Smooth muscle cell (in vitro differentiated cells): ENCODE results near the gene NCKAP5. TPM values are rescaled to one million over a fixed set of nuclear protein-coding genes. Genes with fewer than 3 reads are reported as not detected.
A peak's percentile ranks its signal among the peaks of the same experiment; 100 is the strongest.

Source experiments
- DNase-seq: peaks from one replicate; lab custom pipeline; 2025; ENCODE audit not compliant: unreplicated experiment; lab: John Stamatoyannopoulos, UW
- H2AFZ ChIP-seq: fragments of 200-600 bp; sonication (generic); 2 replicates; pipeline ENCODE4 v1.6.0; 2016; ENCODE audit warnings: antibody characterized with exemption, low read depth, mild to moderate bottlenecking
- H3F3A ChIP-seq: fragments of 200-600 bp; sonication (generic); 2 replicates; pipeline ENCODE4 v1.6.0; 2017; ENCODE audit warnings: antibody characterized with exemption, low read depth
- H3K27ac ChIP-seq: fragments of 200-600 bp; sonication (generic); 2 replicates; pipeline ENCODE4 v1.5.1; 2016; ENCODE audit warnings: low read depth, mild to moderate bottlenecking
- H3K27me3 ChIP-seq: fragments of 200-600 bp; sonication (generic); 2 replicates; pipeline ENCODE4 v1.6.1; 2016; ENCODE audit warnings: low read depth, mild to moderate bottlenecking
- H3K36me3 ChIP-seq: fragments of 200-600 bp; sonication (generic); 2 replicates; pipeline ENCODE4 v1.5.1; 2016; ENCODE audit warnings: low read depth
- H3K4me1 ChIP-seq: fragments of 200-600 bp; sonication (generic); 2 replicates; pipeline ENCODE4 v1.5.1; 2016; ENCODE audit warnings: low read depth
- H3K4me2 ChIP-seq: fragments of 200-600 bp; sonication (generic); 2 replicates; pipeline ENCODE4 v1.6.0; 2016; ENCODE audit warnings: mild to moderate bottlenecking
- H3K4me3 ChIP-seq: fragments of 200-600 bp; sonication (generic); 2 replicates; pipeline ENCODE4 v1.5.1; 2016; ENCODE audit warnings: mild to moderate bottlenecking
- H3K79me2 ChIP-seq: fragments of 200-600 bp; sonication (generic); 2 replicates; pipeline ENCODE4 v1.6.0; 2016; ENCODE audit warnings: low read depth, mild to moderate bottlenecking
- H3K9ac ChIP-seq: fragments of 200-600 bp; sonication (generic); 2 replicates; pipeline ENCODE4 v1.6.0; 2016; ENCODE audit warnings: low read depth
- H3K9me3 ChIP-seq: fragments of 200-600 bp; sonication (generic); replicated peaks from 2 replicates; pipeline ENCODE4 v1.5.1; 2016; ENCODE audit warnings: low read depth
- H4K20me1 ChIP-seq: fragments of 200-600 bp; sonication (generic); 2 replicates; pipeline ENCODE4 v1.6.0; 2016; ENCODE audit warnings: low read depth
- WGBS: methylation state at CpG from one replicate; pipeline ENCODE4 v1.1.7; 2016; ENCODE audit warnings: low lambda C conversion rate; 5-methylcytosine and 5-hydroxymethylcytosine counted together
- polyA plus RNA-seq: library from polyadenylated mRNA; unstranded; fragments of >200 nt; fragmentation: Nextera tagmentation; extraction: Ambion mirVana; gene quantifications from 2 replicates; pipeline ENCODE4 v1.2.1, GENCODE V29; 2016
- total RNA-seq: library from RNA; depleted of rRNA; stranded (reverse); fragments of >200 nt; gene quantifications from 2 replicates; pipeline ENCODE4 v1.2.3, GENCODE V29; 2014
- TF ChIP-seq, protein P1 (sequence below): fragments of 200-600 bp; sonication (generic); IDR thresholded peaks from 2 replicates; pipeline ENCODE4 v1.5.1; 2017; ENCODE audit warnings: borderline replicate concordance, mild to moderate bottlenecking, antibody characterized with exemption; ENCODE audit not compliant: insufficient read depth, poor library complexity, severe bottlenecking

The NCKAP5 gene
- total and polyA plus RNA-seq, 2 experiments from 2014 or later: 4.6 to 9.5 TPM

DNA sequence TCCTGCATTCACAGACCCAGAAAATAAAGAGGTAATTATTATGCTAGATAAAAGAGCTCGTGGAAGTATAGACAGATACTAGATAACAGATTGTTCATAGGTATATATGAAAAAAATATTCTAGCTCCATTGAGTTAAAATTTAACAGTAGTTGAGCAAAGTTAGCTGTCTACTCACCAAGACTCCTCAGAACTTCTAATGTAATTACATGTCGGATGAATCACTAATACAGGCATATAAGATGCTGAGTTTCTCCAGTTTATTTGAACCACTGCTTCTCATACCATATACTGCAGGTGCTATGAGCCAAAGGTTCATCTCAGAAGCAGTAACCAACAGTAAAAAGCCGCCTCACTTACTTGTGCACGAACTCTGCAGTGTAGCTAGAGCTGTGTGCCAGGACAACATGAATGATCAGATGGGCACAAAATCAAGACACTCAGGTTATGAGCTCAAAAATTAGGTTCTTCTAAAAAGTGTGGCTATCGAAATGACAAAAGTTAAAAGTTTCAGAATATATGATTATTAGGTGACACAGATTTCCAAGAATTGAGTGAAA lies 373.4 kb downstream of the NCKAP5 start:
- H3K9ac ChIP-seq: no peak overlapping the region
- no peaks in the 10 kb centered on the region for H3K79me2 ChIP-seq
- no peak overlapping the region for H3K27ac ChIP-seq
- H3K27me3 ChIP-seq: no peaks in the 10 kb centered on the region
- no peaks in the 10 kb centered on the region for H3F3A ChIP-seq
- H3K4me1 ChIP-seq: no peaks in the 10 kb centered on the region
- no peaks in the 10 kb centered on the region for H3K36me3 ChIP-seq
- no peak overlapping the region for H2AFZ ChIP-seq
- no peak overlapping the region for H3K4me3 ChIP-seq
- no peaks in the 10 kb centered on the region for H3K9me3 ChIP-seq
- 86% methylated on average over 5 of the region's 5 CpGs for WGBS
- H3K4me2 ChIP-seq: no peak overlapping the region
- TF ChIP-seq, protein P1, sequence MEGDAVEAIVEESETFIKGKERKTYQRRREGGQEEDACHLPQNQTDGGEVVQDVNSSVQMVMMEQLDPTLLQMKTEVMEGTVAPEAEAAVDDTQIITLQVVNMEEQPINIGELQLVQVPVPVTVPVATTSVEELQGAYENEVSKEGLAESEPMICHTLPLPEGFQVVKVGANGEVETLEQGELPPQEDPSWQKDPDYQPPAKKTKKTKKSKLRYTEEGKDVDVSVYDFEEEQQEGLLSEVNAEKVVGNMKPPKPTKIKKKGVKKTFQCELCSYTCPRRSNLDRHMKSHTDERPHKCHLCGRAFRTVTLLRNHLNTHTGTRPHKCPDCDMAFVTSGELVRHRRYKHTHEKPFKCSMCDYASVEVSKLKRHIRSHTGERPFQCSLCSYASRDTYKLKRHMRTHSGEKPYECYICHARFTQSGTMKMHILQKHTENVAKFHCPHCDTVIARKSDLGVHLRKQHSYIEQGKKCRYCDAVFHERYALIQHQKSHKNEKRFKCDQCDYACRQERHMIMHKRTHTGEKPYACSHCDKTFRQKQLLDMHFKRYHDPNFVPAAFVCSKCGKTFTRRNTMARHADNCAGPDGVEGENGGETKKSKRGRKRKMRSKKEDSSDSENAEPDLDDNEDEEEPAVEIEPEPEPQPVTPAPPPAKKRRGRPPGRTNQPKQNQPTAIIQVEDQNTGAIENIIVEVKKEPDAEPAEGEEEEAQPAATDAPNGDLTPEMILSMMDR: no peak
- DNase-seq: no peak
- H4K20me1 ChIP-seq: no peaks in the 10 kb centered on the region

DNA sequence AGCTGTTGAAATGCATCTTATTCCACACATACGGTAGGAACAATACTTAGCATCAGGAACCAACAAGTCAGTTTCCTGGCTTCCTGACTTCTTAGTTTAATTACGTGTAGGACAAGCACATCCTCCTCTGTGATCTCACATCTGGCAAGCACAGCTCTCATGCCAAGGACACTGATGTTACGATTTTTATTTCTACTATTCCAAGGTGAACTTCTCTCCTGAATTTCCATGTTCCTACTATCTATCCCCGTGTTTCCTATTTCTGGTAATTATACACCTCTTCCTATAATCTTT lies 374.0 kb downstream of the NCKAP5 start:
- no peak overlapping the region for H2AFZ ChIP-seq
- H3K4me3 ChIP-seq: no peak overlapping the region
- H3K9ac ChIP-seq: no peak overlapping the region
- TF ChIP-seq, protein P1: no peak
- no peaks in the 10 kb centered on the region for H3K9me3 ChIP-seq
- no peak overlapping the region for H3K27ac ChIP-seq
- no peaks in the 10 kb centered on the region for H3K79me2 ChIP-seq
- no peaks in the 10 kb centered on the region for H3K27me3 ChIP-seq
- DNase-seq: no peak
- H3F3A ChIP-seq: no peaks in the 10 kb centered on the region
- H4K20me1 ChIP-seq: no peaks in the 10 kb centered on the region
- WGBS: 83% methylated on average over 4 of the region's 4 CpGs
- no peaks in the 10 kb centered on the region for H3K36me3 ChIP-seq
- H3K4me1 ChIP-seq: no peaks in the 10 kb centered on the region
- no peak overlapping the region for H3K4me2 ChIP-seq

DNA sequence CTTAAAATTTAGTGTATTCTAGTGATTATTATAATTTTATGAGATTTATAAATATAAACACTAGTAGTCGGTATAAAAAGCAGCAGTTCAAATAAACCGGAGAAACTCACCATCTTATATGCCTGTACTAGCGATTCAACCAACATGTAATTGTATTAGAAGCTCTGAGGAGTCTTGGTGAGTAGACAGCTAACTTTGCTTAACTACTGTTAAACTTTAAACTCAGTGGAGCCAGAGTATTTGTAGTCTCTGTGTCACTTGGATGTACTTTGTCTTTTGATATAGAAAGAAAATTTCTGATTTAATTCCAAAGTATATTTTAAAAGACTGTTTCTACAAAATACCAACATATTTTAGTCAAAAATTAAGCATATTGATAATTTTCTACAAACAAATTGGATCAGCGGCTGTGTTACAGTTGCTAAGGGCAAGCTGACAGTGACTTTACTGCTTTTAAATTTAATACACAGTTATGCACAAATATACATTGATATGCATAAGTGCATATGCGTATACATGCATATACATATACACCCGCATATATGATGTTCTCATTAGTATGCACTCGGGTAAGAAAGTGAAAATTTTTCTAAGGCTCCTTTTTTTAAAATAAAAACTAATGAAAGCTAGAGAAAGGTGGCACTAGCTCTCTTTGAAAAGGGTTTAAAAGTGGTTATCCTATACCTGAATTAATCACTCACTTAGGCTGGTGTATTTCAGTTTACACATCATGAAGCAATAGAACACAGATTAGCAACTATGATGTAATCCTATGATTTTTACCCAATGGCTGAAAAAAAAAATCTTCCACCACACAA lies 374.5 kb downstream of the NCKAP5 start:
- no peak overlapping the region for H3K9ac ChIP-seq
- no peak overlapping the region for H3K27ac ChIP-seq
- H3K4me1 ChIP-seq: no peaks in the 10 kb centered on the region
- H3K27me3 ChIP-seq: no peaks in the 10 kb centered on the region
- H3K9me3 ChIP-seq: no peaks in the 10 kb centered on the region
- no peak overlapping the region for H3K4me3 ChIP-seq
- no peak for DNase-seq
- no peaks in the 10 kb centered on the region for H4K20me1 ChIP-seq
- no peaks in the 10 kb centered on the region for H3F3A ChIP-seq
- 91% methylated on average over 7 of the region's 7 CpGs for WGBS
- H3K4me2 ChIP-seq: no peak overlapping the region
- TF ChIP-seq, protein P1: no peak
- no peaks in the 10 kb centered on the region for H3K36me3 ChIP-seq
- H3K79me2 ChIP-seq: no peaks in the 10 kb centered on the region
- no peak overlapping the region for H2AFZ ChIP-seq

DNA sequence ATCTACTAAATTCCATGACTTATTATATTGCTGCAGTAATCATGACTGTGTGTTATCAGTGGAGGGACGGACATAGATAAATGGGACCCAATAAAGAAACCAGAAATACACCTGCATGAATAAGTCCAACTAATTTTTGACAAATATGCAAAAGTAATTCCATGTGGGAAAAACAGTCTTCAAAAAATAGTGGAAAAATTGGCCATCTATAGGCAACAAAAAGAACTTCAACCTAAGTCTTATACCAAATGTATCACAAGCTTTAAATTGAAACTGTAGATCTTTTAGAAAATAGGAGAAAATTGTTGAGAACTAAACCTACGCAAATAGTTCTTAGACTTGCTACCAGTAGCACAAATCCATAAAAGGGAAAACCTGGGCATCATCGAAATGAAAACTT lies 376.2 kb downstream of the NCKAP5 start:
- 95% methylated on average over 3 of the region's 3 CpGs for WGBS
- TF ChIP-seq, protein P1: peak; percentile 22
- H3K36me3 ChIP-seq: no peaks in the 10 kb centered on the region

More for the DNA sequence above, 376.2 kb downstream of the NCKAP5 start:
- Histone ChIP-seq H3K27me3 (no peaks in the 10 kb centered on the region), H3K4me1 (no peaks in the 10 kb centered on the region), H3K9ac (no peak overlapping the region), H3K9me3 (no peaks in the 10 kb centered on the region), H3K4me3 (no peak overlapping the region), H3K79me2 (no peaks in the 10 kb centered on the region), H4K20me1 (no peaks in the 10 kb centered on the region), H2AFZ (no peak overlapping the region), H3K27ac (no peak overlapping the region), H3K4me2 (no peak overlapping the region), H3F3A (no peaks in the 10 kb centered on the region)
- no peak for DNase-seq
